HepG2 (cell line): ENCODE results near the gene ENO3. TPM values are rescaled to one million over a fixed set of nuclear protein-coding genes. Genes with fewer than 3 reads are reported as not detected.

Source experiments
- ERF ChIP-seq: IDR thresholded peaks from 2 replicates; pipeline ENCODE4 v1.6.1; 2018; ENCODE audit warnings: missing biosample characterization, missing genetic modification reagents
- FOXA1 ChIP-seq, 2 experiments: fragments of 450-650 bp in 1 of 2; sonication (generic) in 1 of 2; formaldehyde crosslinking in 1 of 2; IDR thresholded peaks; 2 replicates each; pipeline versions ENCODE4 v1.4.0 to v1.6.1; 2016 to 2020; ENCODE audit warnings: missing genetic modification reagents in 1 of 2
- GABPB1 ChIP-seq: IDR thresholded peaks from 2 replicates; pipeline ENCODE4 v1.6.1; 2016; ENCODE audit warnings: mild to moderate bottlenecking, missing genetic modification reagents, moderate library complexity, missing compliant biosample characterization
- HIC2 ChIP-seq: sonication (generic); formaldehyde crosslinking; IDR thresholded peaks from 2 replicates; pipeline ENCODE4 v1.9.0; 2022; ENCODE audit warnings: low read depth, missing genetic modification reagents
- HIVEP1 ChIP-seq: sonication (generic); formaldehyde crosslinking; IDR thresholded peaks from 2 replicates; pipeline ENCODE4 v1.4.0; 2020; ENCODE audit warnings: mild to moderate bottlenecking, missing genetic modification reagents
- LCORL ChIP-seq, 2 experiments: fragments of 450-650 bp in 1 of 2; sonication (generic) in 1 of 2; formaldehyde crosslinking in 1 of 2; IDR thresholded peaks; 2 replicates each; pipeline versions ENCODE4 v1.5.0 to v1.6.1; 2017 to 2020; ENCODE audit warnings: antibody characterized with exemption in 1 of 2, missing genetic modification reagents in 1 of 2
- MEF2D ChIP-seq: sonication (generic); formaldehyde crosslinking; IDR thresholded peaks from 2 replicates; pipeline ENCODE4 v1.5.1; 2020; ENCODE audit warnings: mild to moderate bottlenecking, missing genetic modification reagents
- MLX ChIP-seq: IDR thresholded peaks from 2 replicates; pipeline ENCODE4 v1.6.1; 2016
- RARA ChIP-seq: IDR thresholded peaks from 2 replicates; pipeline ENCODE4 v1.6.1; 2016; ENCODE audit warnings: missing genetic modification reagents, missing compliant biosample characterization
- SMC3 ChIP-seq: IDR thresholded peaks from 2 replicates; pipeline ENCODE4 v1.6.1; 2011; ENCODE audit warnings: low read length, improper control_type of control experiment
- SNAPC4 ChIP-seq: sonication (generic); formaldehyde crosslinking; IDR thresholded peaks from 2 replicates; pipeline ENCODE4 v1.4.0; 2020; ENCODE audit warnings: mild to moderate bottlenecking, missing genetic modification reagents
- TFDP1 ChIP-seq: IDR thresholded peaks from 2 replicates; pipeline ENCODE4 v1.6.1; 2016; ENCODE audit warnings: missing compliant biosample characterization, missing genetic modification reagents, borderline replicate concordance
- TMF1 ChIP-seq: sonication (generic); formaldehyde crosslinking; IDR thresholded peaks from 2 replicates; pipeline ENCODE4 v1.8.1; 2022; ENCODE audit warnings: low read depth, missing genetic modification reagents
- ZNF121 ChIP-seq: sonication (generic); formaldehyde crosslinking; IDR thresholded peaks from 2 replicates; pipeline ENCODE4 v1.5.0; 2020; ENCODE audit warnings: mild to moderate bottlenecking, missing genetic modification reagents
- ZNF280B ChIP-seq: sonication (generic); formaldehyde crosslinking; IDR thresholded peaks from 2 replicates; pipeline ENCODE4 v1.5.0; 2020; ENCODE audit warnings: missing genetic modification reagents, mild to moderate bottlenecking, borderline replicate concordance
- ZNF562 ChIP-seq: sonication (generic); formaldehyde crosslinking; IDR thresholded peaks from 2 replicates; pipeline ENCODE4 v1.8.0; 2022; ENCODE audit warnings: missing genetic modification reagents, borderline replicate concordance
- ZNF749 ChIP-seq: sonication (generic); formaldehyde crosslinking; IDR thresholded peaks from 2 replicates; pipeline ENCODE4 v1.8.0; 2022; ENCODE audit warnings: mild to moderate bottlenecking, missing genetic modification reagents, moderate library complexity, borderline replicate concordance
- polyA plus RNA-seq, 8 experiments: library from polyadenylated mRNA; depleted of rRNA in 3 of 8; stranded (reverse) in 7 of 8; unstranded in 1 of 8; fragments of >200 nt; fragmentation: Illumina TruSeq in 4 of 8; extraction: Trizol in 4 of 8; gene quantifications; 2 replicates each; pipeline versions ENCODE4 v1.2.1 to v1.2.3, GENCODE V29; 2011 to 2016; ENCODE audit warnings: low read depth in 4 of 8, missing spikeins in 1 of 8, mixed read lengths in 1 of 8; ENCODE audit not compliant: insufficient read depth in 1 of 8
- total RNA-seq, 5 experiments: library from RNA; depleted of rRNA; stranded (reverse); fragments of >200 nt; fragmentation: Illumina TruSeq; extraction: Trizol; gene quantifications; 2 replicates each; pipeline ENCODE4 v1.2.3, GENCODE V29; 2016; ENCODE audit warnings: low read depth in 1 of 5

ENO3 gene
- total and polyA plus RNA-seq, 2 of the 13 experiments (the other 11 are each of a cell fraction or from before 2014, with no cell fraction given) = 59.8 to 69.8 TPM

GRCh38 chr17:4967539-4968485, 16.9 kb downstream of the ENO3 start, which contains the start of gene SPAG7 (continued):
- TF ChIP-seq ZNF749 (CRISPR knock-in tag) = 0 out of 2 replicates have a peak, but pooled peaks have one; percentile 41
- peak; percentile 45; the same call in 1 of the 2 replicates for TF ChIP-seq ZNF121
- TF ChIP-seq GABPB1 (CRISPR knock-in tag) = peak; percentile 87
- TF ChIP-seq FOXA1 (IDR thresholded peaks at IDR 0.05) = no peak
- TF ChIP-seq FOXA1 (CRISPR knock-in tag; IDR thresholded peaks at IDR 0.05) = peak; percentile 73
- no peak; the same call in 1 of the 2 replicates for TF ChIP-seq RARA (CRISPR knock-in tag)
- TF ChIP-seq ZNF280B = peak; percentile 70
- peak; percentile 27; the same call in 1 of the 2 replicates for TF ChIP-seq TMF1 (CRISPR knock-in tag)
- TF ChIP-seq SNAPC4 = no peak
- TF ChIP-seq HIVEP1 (CRISPR knock-in tag) = peak; percentile 43; the same call in 1 of the 2 replicates
- no peak for TF ChIP-seq ZNF562 (CRISPR knock-in tag)
- TF ChIP-seq TFDP1 = peak; percentile 51; the same call in 1 of the 2 replicates
- TF ChIP-seq HIC2 (CRISPR knock-in tag) = peak; percentile 48; the same call in 1 of the 2 replicates
- TF ChIP-seq LCORL (IDR thresholded peaks at IDR 0.05) = no peak
- TF ChIP-seq LCORL (CRISPR knock-in tag; IDR thresholded peaks at IDR 0.05) = peak; percentile 91
- TF ChIP-seq MLX (CRISPR knock-in tag) = 0 out of 2 replicates have a peak, but pooled peaks have one; percentile 10
- peak; percentile 46; the same call in 1 of the 2 replicates for TF ChIP-seq ERF (CRISPR knock-in tag)
- no peak for TF ChIP-seq SMC3
- no peak for TF ChIP-seq MEF2D (CRISPR knock-in tag)
